WTC11 (cell line): ENCODE data around the gene FSHR. TPM values are rescaled to one million over a fixed set of nuclear protein-coding genes. Genes with fewer than 3 reads are reported as not detected.

Experiments
- ATAC-seq: fragments of 200-7000 bp; cut with Tn5 transposase; 2 replicates; pipeline ENCODE4 v1.10.0; 2021; ENCODE audit warnings: mild to moderate bottlenecking, moderate library complexity
- CTCF ChIA-PET: fragments of 300-600 bp; sonication (Branson Sonifier 250); formaldehyde crosslinking; loops from one replicate; lab custom pipeline; 2021; ENCODE audit warnings: antibody characterized with exemption; lab: Charles Lee
- POLR2A ChIA-PET: fragments of 350-600 bp; sonication (Branson Sonifier 250); formaldehyde crosslinking; loops from one replicate; lab custom pipeline; 2021; ENCODE audit warnings: antibody characterized with exemption; lab: Charles Lee
- DNase-seq: peaks from one replicate; pipeline ENCODE4 v3.0.0; 2021; ENCODE audit warnings: low spot score
- H3K27ac Mint-ChIP-seq: 2 replicates; pipeline ENCODE4 v1.8.0; 2021; ENCODE audit warnings: mixed read lengths
- H3K27me3 Mint-ChIP-seq: 2 replicates; pipeline ENCODE4 v1.8.0; 2021; ENCODE audit warnings: low read depth, mild to moderate bottlenecking, moderate library complexity, mixed read lengths
- H3K36me3 Mint-ChIP-seq: 2 replicates; pipeline ENCODE4 v1.8.0; 2021; ENCODE audit warnings: mixed read lengths
- H3K4me1 Mint-ChIP-seq: 2 replicates; pipeline ENCODE4 v1.8.0; 2022; ENCODE audit warnings: mixed read lengths
- H3K4me3 Mint-ChIP-seq: 2 replicates; pipeline ENCODE4 v1.8.0; 2021; ENCODE audit warnings: mild to moderate bottlenecking, moderate library complexity, mixed read lengths
- H3K9me3 Mint-ChIP-seq: 2 replicates; pipeline ENCODE4 v1.8.0; 2021; ENCODE audit warnings: mixed read lengths
- CBFB ChIP-seq: sonication (generic); formaldehyde crosslinking; IDR thresholded peaks from 2 replicates; pipeline ENCODE4 v1.8.1; 2022; ENCODE audit warnings: mild to moderate bottlenecking, low read depth, missing genetic modification reagents
- ELF4 ChIP-seq: sonication (generic); formaldehyde crosslinking; IDR thresholded peaks from 2 replicates; pipeline ENCODE4 v1.8.1; 2022; ENCODE audit warnings: low read depth, mild to moderate bottlenecking, moderate library complexity, missing genetic modification reagents
- NFATC4 ChIP-seq: fragments of 250-450 bp; sonication (Bioruptor Pico); IDR thresholded peaks from 2 replicates; pipeline ENCODE4 v1.9.0; 2021; ENCODE audit warnings: mild to moderate bottlenecking
- NFE2L1 ChIP-seq: sonication (generic); formaldehyde crosslinking; IDR thresholded peaks from 2 replicates; pipeline ENCODE4 v1.8.1; 2023; ENCODE audit warnings: missing genetic modification reagents
- NR1H2 ChIP-seq: sonication (generic); formaldehyde crosslinking; IDR thresholded peaks from 2 replicates; pipeline ENCODE4 v1.9.0; 2021; ENCODE audit warnings: mild to moderate bottlenecking, moderate library complexity, missing genetic modification reagents
- PRRX2 ChIP-seq: fragments of 250-450 bp; sonication (Bioruptor Pico); IDR thresholded peaks from 2 replicates; pipeline ENCODE4 v1.8.0; 2021; ENCODE audit warnings: mild to moderate bottlenecking
- SMAD4 ChIP-seq: sonication (generic); formaldehyde crosslinking; IDR thresholded peaks from 2 replicates; pipeline ENCODE4 v1.8.0; 2022; ENCODE audit warnings: mild to moderate bottlenecking, missing genetic modification reagents
- TEAD4 ChIP-seq: sonication (generic); formaldehyde crosslinking; IDR thresholded peaks from 2 replicates; pipeline ENCODE4 v1.8.0; 2022; ENCODE audit warnings: mild to moderate bottlenecking, missing genetic modification reagents
- ZNF317 ChIP-seq: sonication (generic); formaldehyde crosslinking; IDR thresholded peaks from 2 replicates; pipeline ENCODE4 v1.8.1; 2023; ENCODE audit warnings: low read depth, mild to moderate bottlenecking, moderate library complexity, missing genetic modification reagents, borderline replicate concordance
- ZNF423 ChIP-seq: fragments of 250-450 bp; sonication (Bioruptor Pico); IDR thresholded peaks from 2 replicates; pipeline ENCODE4 v2.1.2; 2022; ENCODE audit warnings: mild to moderate bottlenecking, moderate library complexity
- ZNF671 ChIP-seq: fragments of 250-450 bp; sonication (Bioruptor Pico); IDR thresholded peaks from 2 replicates; pipeline ENCODE4 v1.8.0; 2021; ENCODE audit warnings: mild to moderate bottlenecking
- total RNA-seq: library from RNA; stranded (reverse); gene quantifications from 3 replicates; pipeline ENCODE4 v1.2.3, GENCODE V29; 2021
- TF ChIP-seq, protein P1 (sequence below): fragments of 250-450 bp; sonication (Bioruptor Pico); IDR thresholded peaks from 2 replicates; pipeline ENCODE4 v1.9.0; 2021; ENCODE audit warnings: mild to moderate bottlenecking, borderline replicate concordance
- TF ChIP-seq, protein P2 (sequence below): sonication (generic); formaldehyde crosslinking; IDR thresholded peaks from 2 replicates; pipeline ENCODE4 v1.8.1; 2023; ENCODE audit warnings: mild to moderate bottlenecking, missing genetic modification reagents, moderate library complexity
- TF ChIP-seq, protein P3 (sequence below): sonication (generic); formaldehyde crosslinking; IDR thresholded peaks from 2 replicates; pipeline ENCODE4 v1.8.1; 2023; ENCODE audit warnings: mild to moderate bottlenecking, missing genetic modification reagents
- TF ChIP-seq, protein P4 (sequence below): fragments of 200-600 bp; IDR thresholded peaks from 2 replicates; pipeline ENCODE4 v1.8.0; 2022; ENCODE audit warnings: antibody characterized with exemption
- TF ChIP-seq, protein P5 (sequence below): fragments of 250-450 bp; sonication (Bioruptor Pico); IDR thresholded peaks from 2 replicates; pipeline ENCODE4 v2.1.2; 2022; ENCODE audit warnings: mild to moderate bottlenecking, moderate library complexity

Gene FSHR
- total RNA-seq, 1 experiment from 2014 or later = not detected

DNA sequence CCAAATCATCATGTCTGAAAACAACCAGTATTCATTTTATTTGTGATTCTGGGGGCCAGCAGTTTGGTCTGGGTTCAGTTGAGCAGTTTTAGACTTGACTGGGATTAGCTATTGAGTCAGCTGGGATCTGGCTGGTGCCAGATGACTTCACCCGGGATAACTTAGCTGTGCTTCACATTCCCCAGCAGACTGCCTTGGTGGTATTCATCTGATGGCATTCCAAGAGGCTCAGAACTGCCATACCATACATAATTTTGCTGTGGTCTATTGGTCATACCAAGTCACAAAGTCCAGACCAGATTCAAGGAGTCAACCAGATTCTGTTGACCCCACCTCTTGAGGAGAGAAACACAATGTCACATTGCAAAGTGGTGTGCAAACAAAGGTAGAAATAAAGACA is 7.8 kb upstream of the FSHR start (continued):
- no peak for TF ChIP-seq SMAD4 (CRISPR knock-in tag)
- no peak for TF ChIP-seq ELF4 (CRISPR knock-in tag)
- TF ChIP-seq, protein P1, sequence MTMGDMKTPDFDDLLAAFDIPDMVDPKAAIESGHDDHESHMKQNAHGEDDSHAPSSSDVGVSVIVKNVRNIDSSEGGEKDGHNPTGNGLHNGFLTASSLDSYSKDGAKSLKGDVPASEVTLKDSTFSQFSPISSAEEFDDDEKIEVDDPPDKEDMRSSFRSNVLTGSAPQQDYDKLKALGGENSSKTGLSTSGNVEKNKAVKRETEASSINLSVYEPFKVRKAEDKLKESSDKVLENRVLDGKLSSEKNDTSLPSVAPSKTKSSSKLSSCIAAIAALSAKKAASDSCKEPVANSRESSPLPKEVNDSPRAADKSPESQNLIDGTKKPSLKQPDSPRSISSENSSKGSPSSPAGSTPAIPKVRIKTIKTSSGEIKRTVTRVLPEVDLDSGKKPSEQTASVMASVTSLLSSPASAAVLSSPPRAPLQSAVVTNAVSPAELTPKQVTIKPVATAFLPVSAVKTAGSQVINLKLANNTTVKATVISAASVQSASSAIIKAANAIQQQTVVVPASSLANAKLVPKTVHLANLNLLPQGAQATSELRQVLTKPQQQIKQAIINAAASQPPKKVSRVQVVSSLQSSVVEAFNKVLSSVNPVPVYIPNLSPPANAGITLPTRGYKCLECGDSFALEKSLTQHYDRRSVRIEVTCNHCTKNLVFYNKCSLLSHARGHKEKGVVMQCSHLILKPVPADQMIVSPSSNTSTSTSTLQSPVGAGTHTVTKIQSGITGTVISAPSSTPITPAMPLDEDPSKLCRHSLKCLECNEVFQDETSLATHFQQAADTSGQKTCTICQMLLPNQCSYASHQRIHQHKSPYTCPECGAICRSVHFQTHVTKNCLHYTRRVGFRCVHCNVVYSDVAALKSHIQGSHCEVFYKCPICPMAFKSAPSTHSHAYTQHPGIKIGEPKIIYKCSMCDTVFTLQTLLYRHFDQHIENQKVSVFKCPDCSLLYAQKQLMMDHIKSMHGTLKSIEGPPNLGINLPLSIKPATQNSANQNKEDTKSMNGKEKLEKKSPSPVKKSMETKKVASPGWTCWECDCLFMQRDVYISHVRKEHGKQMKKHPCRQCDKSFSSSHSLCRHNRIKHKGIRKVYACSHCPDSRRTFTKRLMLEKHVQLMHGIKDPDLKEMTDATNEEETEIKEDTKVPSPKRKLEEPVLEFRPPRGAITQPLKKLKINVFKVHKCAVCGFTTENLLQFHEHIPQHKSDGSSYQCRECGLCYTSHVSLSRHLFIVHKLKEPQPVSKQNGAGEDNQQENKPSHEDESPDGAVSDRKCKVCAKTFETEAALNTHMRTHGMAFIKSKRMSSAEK (CRISPR knock-in tag) = no peak
- no peak for TF ChIP-seq NFATC4 (CRISPR knock-in tag)
- no peak for TF ChIP-seq TEAD4
- no peak for TF ChIP-seq PRRX2 (CRISPR knock-in tag)
- no peak for TF ChIP-seq NR1H2 (CRISPR knock-in tag)
- no peak for TF ChIP-seq ZNF423 (CRISPR knock-in tag)
- no peak for TF ChIP-seq ZNF317
- TF ChIP-seq ZNF671 (CRISPR knock-in tag) = no peak

DNA sequence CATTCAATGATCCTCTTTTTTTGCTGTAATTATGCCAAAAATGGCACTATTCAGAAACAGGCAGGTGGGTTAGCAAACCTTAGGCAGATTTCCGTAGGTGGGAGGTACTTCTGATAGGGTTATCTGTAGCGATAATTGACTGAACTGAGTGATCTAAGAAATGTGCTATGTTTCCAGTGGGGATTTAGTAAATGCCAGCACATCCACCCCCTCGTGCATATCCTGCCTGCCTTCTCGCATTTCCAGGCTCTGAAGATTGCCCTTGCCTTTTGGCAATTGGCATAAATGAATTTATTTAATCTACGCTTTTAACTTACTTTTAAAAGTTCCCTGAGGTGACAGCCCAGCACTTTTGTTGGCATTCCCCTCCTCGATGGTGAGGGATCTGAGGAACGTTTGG is 576 bp upstream of the FSHR start:
- Mint-ChIP-seq H3K27me3 (no peaks in the 10 kb centered on the region), H3K36me3 (no peaks in the 10 kb centered on the region), H3K4me3 (no peak overlapping the region), H3K27ac (0 out of 2 replicates have a peak overlapping the region, but pooled peaks have one; percentile 7), H3K4me1 (peaks cover 26% of the 10 kb centered on the region), H3K9me3 (no peaks in the 10 kb centered on the region)
- no peak for DNase-seq
- peak; percentile 28; the same call in 1 of the 2 replicates for ATAC-seq
- ChIA-PET POLR2A (no interaction called here), CTCF (no interaction called here)
- TF ChIP-seq, protein P2, sequence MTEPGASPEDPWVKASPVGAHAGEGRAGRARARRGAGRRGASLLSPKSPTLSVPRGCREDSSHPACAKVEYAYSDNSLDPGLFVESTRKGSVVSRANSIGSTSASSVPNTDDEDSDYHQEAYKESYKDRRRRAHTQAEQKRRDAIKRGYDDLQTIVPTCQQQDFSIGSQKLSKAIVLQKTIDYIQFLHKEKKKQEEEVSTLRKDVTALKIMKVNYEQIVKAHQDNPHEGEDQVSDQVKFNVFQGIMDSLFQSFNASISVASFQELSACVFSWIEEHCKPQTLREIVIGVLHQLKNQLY = no peak
- TF ChIP-seq NFE2L1 (CRISPR knock-in tag) = no peak
- TF ChIP-seq ZNF671 (CRISPR knock-in tag) = no peak
- TF ChIP-seq CBFB (CRISPR knock-in tag) = no peak
- TF ChIP-seq, protein P3, sequence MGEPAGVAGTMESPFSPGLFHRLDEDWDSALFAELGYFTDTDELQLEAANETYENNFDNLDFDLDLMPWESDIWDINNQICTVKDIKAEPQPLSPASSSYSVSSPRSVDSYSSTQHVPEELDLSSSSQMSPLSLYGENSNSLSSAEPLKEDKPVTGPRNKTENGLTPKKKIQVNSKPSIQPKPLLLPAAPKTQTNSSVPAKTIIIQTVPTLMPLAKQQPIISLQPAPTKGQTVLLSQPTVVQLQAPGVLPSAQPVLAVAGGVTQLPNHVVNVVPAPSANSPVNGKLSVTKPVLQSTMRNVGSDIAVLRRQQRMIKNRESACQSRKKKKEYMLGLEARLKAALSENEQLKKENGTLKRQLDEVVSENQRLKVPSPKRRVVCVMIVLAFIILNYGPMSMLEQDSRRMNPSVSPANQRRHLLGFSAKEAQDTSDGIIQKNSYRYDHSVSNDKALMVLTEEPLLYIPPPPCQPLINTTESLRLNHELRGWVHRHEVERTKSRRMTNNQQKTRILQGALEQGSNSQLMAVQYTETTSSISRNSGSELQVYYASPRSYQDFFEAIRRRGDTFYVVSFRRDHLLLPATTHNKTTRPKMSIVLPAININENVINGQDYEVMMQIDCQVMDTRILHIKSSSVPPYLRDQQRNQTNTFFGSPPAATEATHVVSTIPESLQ (CRISPR knock-in tag) = no peak

DNA sequence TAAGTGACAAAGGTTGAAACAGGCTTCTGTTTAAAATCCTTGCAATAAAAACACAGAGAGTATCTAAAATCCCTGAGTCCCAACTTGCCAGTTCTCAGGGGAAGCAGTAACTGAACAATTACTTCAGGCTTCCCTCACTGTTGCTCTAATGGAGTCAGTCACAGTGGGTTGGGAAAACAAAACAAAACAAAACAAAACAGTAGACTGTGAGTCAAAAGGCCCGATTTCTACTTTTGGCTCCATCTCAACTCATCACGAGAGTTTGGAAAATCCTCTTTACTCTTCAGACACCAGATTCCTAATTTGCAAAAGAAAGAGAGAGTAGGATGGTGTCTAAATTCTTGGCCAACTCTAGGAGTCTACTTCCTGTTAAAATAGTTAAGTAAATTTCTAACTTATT is 1.1 kb downstream of the FSHR start:
- no peak overlapping the region for H3K4me3 Mint-ChIP-seq
- no peaks in the 10 kb centered on the region for H3K9me3 Mint-ChIP-seq
- DNase-seq (no peak), ATAC-seq (no peak)
- CTCF ChIA-PET = no interaction called here
- H3K36me3 Mint-ChIP-seq = no peaks in the 10 kb centered on the region
- H3K27me3 Mint-ChIP-seq = no peaks in the 10 kb centered on the region
- no peak overlapping the region for H3K27ac Mint-ChIP-seq
- POLR2A ChIA-PET = no interaction called here
- H3K4me1 Mint-ChIP-seq = peaks cover 26% of the 10 kb centered on the region
- TF ChIP-seq, protein P4, sequence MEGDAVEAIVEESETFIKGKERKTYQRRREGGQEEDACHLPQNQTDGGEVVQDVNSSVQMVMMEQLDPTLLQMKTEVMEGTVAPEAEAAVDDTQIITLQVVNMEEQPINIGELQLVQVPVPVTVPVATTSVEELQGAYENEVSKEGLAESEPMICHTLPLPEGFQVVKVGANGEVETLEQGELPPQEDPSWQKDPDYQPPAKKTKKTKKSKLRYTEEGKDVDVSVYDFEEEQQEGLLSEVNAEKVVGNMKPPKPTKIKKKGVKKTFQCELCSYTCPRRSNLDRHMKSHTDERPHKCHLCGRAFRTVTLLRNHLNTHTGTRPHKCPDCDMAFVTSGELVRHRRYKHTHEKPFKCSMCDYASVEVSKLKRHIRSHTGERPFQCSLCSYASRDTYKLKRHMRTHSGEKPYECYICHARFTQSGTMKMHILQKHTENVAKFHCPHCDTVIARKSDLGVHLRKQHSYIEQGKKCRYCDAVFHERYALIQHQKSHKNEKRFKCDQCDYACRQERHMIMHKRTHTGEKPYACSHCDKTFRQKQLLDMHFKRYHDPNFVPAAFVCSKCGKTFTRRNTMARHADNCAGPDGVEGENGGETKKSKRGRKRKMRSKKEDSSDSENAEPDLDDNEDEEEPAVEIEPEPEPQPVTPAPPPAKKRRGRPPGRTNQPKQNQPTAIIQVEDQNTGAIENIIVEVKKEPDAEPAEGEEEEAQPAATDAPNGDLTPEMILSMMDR = no peak
- no peak for TF ChIP-seq NR1H2 (CRISPR knock-in tag)
- TF ChIP-seq, protein P3 (CRISPR knock-in tag) = no peak
- TF ChIP-seq, protein P5, sequence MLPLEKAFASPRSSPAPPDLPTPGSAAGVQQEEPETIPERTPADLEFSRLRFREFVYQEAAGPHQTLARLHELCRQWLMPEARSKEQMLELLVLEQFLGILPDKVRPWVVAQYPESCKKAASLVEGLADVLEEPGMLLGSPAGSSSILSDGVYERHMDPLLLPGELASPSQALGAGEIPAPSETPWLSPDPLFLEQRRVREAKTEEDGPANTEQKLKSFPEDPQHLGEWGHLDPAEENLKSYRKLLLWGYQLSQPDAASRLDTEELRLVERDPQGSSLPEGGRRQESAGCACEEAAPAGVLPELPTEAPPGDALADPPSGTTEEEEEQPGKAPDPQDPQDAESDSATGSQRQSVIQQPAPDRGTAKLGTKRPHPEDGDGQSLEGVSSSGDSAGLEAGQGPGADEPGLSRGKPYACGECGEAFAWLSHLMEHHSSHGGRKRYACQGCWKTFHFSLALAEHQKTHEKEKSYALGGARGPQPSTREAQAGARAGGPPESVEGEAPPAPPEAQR (CRISPR knock-in tag) = no peak
- TF ChIP-seq, protein P1 (CRISPR knock-in tag) = no peak
